HG02981 (cell line): ENCODE measurements around the gene BCL11A.

Source experiments
- ATAC-seq: cut with Tn5 transposase; IDR thresholded peaks from one replicate; pipeline ENCODE4 v1.9.1; 2021; ENCODE audit warnings: mild to moderate bottlenecking, moderate library complexity; ENCODE audit not compliant: unreplicated experiment

BCL11A gene

GRCh38 chr2:60560734-60561644, 7.5 kb upstream of the BCL11A start:
- peak; percentile 53 for ATAC-seq

- ATAC-seq: no peak
Observed at GRCh38 chr2:60559880-60560279, 6.4 kb upstream of the BCL11A start.

GRCh38 chr2:60558536-60558935, 5.1 kb upstream of the BCL11A start:
- no peak for ATAC-seq

- no peak for ATAC-seq
Observed at GRCh38 chr2:60557486-60557864, 4.0 kb upstream of the BCL11A start.

GRCh38 chr2:60556576-60557485, 3.4 kb upstream of the BCL11A start:
- no peak for ATAC-seq

GRCh38 chr2:60556175-60556574, 2.7 kb upstream of the BCL11A start:
- no peak for ATAC-seq

- no peak for ATAC-seq
Observed at GRCh38 chr2:60555783-60556139, 2.3 kb upstream of the BCL11A start.

GRCh38 chr2:60555066-60555782, 1.8 kb upstream of the BCL11A start:
- peak; percentile 32 for ATAC-seq

- ATAC-seq: peak; percentile 0
Observed at GRCh38 chr2:60554646-60555065, 1.2 kb upstream of the BCL11A start.

GRCh38 chr2:60554074-60554645, 706 bp upstream of the BCL11A start:
- ATAC-seq: no peak

GRCh38 chr2:60552851-60553494, 481 bp downstream of the BCL11A start:
- no peak for ATAC-seq

- no peak for ATAC-seq
Observed at GRCh38 chr2:60552078-60552850, 1.2 kb downstream of the BCL11A start.

GRCh38 chr2:60551240-60552077, 2.0 kb downstream of the BCL11A start:
- ATAC-seq: no peak

GRCh38 chr2:60550984-60551239, 2.5 kb downstream of the BCL11A start:
- ATAC-seq: no peak

GRCh38 chr2:60550178-60550983, 3.1 kb downstream of the BCL11A start:
- ATAC-seq: peak; percentile 49

GRCh38 chr2:60549928-60550177, 3.6 kb downstream of the BCL11A start:
- no peak for ATAC-seq

GRCh38 chr2:60549238-60549927, 4.1 kb downstream of the BCL11A start:
- ATAC-seq: no peak

GRCh38 chr2:60548845-60549237, 4.6 kb downstream of the BCL11A start:
- ATAC-seq: no peak
